Kasumi-1 (cell line): ENCODE measurements around the gene DENND11.
A peak's percentile ranks its signal among the peaks of the same experiment; 100 is the strongest.
"Not testable (repeated sequence)": the region's sequence is repeated elsewhere in the genome, so short reads cannot be mapped to it uniquely, and the experiment has no call there.

Source experiments
- DNase-seq, 2 experiments: peaks; one replicate each; lab custom pipeline; 2025; lab: John Stamatoyannopoulos, UW

DENND11 gene

GRCh38 chr7:141708351-141708750, 6.4 kb upstream of the DENND11 start, which contains the start of gene WEE2:
Gene WEE2 (plus strand): TSS chr7:141708353. CDS start chr7:141708759, 406 bp downstream.
- no peak for DNase-seq

GRCh38 chr7:141706239-141707064, 4.5 kb upstream of the DENND11 start:
- DNase-seq: no peak

DNA sequence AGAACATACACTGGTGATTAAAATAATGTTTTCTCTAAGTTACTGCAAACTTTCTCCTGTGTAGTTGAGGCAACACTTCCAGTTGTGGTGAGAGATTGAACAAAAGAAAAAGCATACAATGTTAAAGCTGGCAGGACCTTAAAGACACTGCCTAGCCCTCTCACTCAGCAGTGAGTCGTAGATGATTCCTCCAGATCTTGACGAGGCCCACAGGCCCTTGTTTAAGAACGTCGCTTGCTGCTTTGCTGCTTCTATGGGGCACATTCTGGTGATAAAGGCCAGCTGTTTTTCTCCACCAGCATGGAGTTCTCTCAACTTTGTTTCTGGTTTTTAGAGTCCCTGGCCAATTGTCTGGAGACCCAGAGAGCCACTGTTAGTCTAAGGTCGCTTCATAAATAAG, 2.8 kb upstream of the DENND11 start:
- DNase-seq: no peak

DNA sequence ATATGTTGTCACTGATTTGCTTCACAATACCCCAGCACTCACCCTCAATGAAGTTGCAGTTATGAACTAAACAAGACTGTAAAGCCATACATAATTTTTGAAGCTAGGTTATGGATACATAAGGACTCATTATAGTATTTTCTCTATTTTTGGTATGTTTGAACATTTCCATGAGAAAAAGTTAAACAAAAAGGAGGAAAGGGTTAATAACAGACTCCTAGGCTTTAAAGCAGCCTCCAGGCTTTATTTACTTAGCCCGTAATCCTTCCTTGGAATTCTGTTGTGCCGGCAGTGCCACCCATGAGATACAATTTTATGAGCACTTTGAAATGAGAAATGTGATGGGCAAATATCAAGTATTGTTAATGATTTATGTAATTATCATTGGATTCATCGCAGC, 2.1 kb upstream of the DENND11 start:
- DNase-seq: no peak

GRCh38 chr7:141702892-141703291, 926 bp upstream of the DENND11 start:
- DNase-seq: no peak

- DNase-seq: peak; percentile 45 to 47
Observed at GRCh38 chr7:141701489-141702046, 398 bp downstream of the DENND11 start.

GRCh38 chr7:141700848-141701371, 1.1 kb downstream of the DENND11 start:
- peak; percentile 15 to 28 for DNase-seq

- DNase-seq: no peak
Observed at GRCh38 chr7:141700296-141700847, 1.6 kb downstream of the DENND11 start.

DNA sequence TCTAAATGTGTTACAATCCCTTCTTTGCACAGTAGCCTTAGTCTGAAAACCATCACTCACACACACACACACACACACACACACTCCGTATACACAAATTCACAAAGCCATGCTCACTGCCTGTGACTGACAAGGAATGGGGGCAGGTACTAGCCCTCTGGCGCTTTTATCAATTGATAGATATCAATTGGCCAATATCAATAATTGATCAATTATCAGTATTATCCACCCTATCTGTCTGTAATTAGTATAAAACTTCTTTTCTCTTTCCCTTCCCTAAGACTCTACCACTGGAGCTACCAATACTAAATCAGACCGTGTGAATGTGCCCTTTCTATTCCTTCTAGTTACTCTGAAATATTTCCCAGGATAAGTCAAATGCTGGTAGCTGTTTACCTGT, 2.1 kb downstream of the DENND11 start:
- DNase-seq: no peak

DNA sequence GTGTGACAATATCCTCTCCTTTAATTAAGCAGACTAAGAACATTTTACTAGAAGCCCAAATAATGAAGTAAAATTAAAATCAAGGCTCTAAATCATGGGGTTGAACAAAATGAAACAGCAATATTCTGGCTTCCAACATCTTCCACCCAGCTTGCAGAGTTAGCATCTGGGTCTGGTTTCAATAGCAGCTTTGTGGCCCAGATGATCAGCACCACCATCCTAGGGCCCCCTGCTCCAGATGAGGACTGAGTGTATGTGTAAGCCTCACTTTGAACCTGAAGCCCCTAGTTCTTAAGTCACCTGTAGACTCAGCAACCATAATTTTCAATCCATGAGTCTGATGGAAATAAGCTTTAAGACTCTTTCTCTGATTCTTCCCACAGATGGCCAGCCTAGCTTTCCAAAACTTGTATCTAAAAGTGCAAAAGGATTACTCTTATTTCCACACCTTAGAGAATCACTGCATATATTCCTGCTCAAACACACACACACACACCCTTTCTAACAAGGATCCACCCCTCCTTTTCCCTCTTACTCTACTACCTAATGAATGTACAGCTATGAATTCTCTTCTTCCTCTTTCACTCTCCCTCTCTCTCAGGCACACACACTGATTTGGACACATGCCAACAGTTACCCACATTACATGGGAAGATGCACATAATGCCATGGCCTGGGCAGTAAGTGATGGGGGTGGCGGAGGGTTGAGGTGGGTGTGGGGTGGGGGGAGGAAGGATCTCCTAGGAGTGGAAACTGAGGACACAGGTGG, 3.5 kb downstream of the DENND11 start:
- peak in 1 of 2 experiments; percentile 3 for DNase-seq

DNA sequence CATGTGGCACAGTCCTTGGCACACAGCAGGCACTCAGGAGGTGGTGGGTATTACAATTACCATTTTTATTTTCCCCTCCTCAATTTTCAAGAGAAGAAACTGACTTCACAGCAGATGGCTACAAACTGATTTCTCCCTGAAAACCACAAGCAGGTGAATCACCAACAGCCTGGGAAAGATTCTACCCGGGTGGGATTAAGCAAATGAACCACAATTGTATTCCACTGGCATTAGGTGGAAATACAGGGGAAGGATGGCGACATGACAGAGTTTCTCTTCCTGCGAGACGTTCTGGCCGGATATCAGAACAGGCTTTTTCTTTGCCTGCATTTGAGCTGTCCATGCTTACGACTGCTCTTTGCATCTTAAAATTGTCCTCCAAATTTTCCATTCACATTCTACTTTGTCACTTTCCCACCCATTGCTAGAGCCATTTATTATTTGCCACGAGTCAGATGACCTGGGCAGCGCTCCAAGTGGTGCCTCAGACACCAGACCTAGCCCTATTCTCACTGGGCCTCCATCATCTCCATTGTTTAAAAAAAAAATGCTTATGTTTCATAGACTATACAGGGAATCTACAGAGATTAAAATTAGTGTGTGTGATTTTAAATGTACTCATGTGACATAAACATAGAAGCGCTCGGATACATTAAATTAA, 4.6 kb downstream of the DENND11 start:
- DNase-seq: no peak

DNA sequence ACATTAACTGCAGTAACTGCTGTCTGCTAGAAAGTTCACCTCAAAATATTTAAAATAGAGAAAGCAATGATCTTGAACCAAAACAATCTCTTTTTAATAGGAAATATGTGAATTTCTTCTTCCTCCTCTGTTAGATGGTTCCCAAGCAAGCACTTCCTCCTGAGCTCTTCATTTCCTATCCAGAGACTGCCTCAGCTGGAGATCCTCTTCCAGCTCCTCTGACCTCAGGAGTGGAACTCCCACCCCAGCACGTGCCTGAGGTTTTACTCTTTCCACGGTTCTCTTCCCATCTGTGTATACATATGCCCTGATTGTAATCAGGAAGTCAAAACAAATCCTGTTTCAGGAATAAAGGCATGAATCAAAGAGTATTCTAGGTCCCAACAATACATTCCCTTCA, 5.6 kb downstream of the DENND11 start:
- peak; percentile 16 to 17 for DNase-seq

- no peak for DNase-seq
Observed at GRCh38 chr7:141695803-141696289, 6.1 kb downstream of the DENND11 start.

DNA sequence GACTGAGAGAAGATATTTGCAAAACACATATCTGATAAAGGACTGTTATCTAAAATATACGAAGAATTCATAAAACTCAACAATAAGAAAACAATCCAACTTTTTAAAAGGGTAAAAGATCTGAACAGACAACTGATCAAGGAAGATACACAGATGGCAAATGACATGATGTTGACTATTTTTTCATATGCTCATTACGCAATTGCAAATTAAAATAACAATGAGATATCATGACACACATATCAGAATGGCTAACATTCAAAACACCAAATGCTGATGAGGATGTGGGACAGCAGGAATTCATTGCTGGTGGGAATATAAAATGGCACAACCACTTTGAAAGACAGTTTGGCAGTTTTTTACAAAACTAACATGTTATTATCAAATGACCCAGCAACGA, 8.9 kb downstream of the DENND11 start:
- no peak for DNase-seq

DNA sequence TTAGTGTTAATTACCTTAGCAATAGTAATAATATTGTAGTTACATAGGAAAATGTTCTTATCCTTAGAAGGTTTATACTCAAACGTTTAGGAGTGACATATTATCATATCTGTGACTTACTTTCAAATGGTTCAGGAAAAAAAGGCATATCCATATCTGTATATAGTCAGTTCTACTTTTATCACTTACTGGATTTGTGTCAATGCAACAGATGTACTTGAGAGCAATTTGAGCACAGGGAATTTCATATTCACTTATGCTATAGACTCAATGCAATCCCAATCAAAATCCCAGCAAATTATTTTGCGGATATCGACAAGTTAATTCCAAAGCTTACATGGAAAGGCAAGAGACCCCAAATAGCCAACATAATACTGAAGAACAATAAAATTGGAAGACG, 10.0 kb downstream of the DENND11 start:
- DNase-seq: no peak

- no peak for DNase-seq
Observed at GRCh38 chr7:141691540-141691939, 10.4 kb downstream of the DENND11 start.

GRCh38 chr7:141689072-141689825, 12.7 kb downstream of the DENND11 start:
- DNase-seq: not testable (repeated sequence)

DNA sequence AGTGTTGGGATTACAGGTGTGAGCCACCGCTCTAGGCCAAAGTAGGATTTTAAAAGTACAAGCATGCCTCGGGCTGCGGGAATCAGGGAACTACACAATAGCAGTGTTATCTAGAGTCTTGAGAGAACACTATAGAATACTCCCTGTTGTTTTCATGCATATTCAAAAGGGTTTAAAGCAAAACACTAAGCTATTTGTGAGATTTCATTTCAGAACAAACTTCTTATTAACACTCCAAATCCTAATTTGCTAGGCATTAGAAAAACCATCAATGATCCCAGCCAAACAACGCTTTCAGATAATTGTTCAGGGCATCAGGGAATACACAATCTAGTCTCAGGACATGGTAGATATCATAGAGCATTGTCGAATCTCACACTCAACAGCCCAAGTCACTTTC, 13.9 kb downstream of the DENND11 start:
- no peak for DNase-seq

DNA sequence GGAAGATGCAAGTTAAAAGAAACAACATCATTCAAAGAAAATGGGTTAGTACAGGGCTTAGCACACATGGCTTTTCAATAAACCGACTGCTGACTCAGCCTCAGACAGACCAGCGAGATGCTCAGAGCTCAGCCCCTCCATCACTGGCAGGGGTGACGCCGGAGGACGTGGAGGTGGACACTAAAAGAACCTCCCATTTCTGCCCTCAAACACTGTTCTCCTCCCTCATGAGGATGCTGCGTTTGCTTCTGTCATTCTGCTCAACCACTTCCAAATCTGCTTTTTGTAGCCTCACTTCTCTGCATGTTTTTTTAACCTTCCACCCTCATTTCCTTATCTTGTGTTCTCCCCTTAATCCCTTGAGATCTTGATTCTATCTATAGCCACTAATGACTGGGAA, 15.3 kb downstream of the DENND11 start:
- DNase-seq: no peak

DNA sequence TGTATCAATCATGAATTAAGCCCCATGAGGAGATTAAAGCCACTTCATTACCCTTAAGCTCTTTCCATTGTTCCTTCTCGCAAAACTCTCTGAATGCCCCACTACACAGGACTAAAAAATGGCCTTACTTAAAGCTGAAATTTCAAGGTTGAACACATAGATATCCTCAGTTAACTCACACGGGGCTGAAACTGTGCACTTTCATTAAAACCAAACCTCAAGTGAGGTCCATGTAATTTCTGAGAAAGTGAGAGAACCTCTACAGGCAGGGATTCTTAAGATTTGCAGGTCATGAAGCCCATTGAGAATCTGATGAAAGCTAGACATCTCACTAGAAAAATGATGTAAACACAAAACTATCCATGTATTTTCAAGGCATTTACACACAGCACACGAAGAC, 15.9 kb downstream of the DENND11 start:
- DNase-seq: no peak
